Gastrocnemius medialis (tissue), 4 donors: ENCODE measurements around the gene KLHL4. TPM values are rescaled to one million over a fixed set of nuclear protein-coding genes. Genes with fewer than 3 reads are reported as not detected.
"Not testable (repeated sequence)": the region's sequence is repeated elsewhere in the genome, so short reads cannot be mapped to it uniquely, and the experiment has no call there.

ENCODE experiments used
- ATAC-seq, 2 donors: fragments of 150-250 bp; one replicate each; pipeline ENCODE4 v1.9.1; 2016
- DNase-seq, 2 donors: peaks; one replicate each; pipeline ENCODE4 v3.0.0-alpha.2; 2019
- H3K27ac ChIP-seq, 4 donors: fragments of 200-600 bp; sonication (generic); 1 replicate in 1 of 4; 2 replicates in 3 of 4; pipeline ENCODE4 v1.5.1; 2016 to 2018; ENCODE audit warnings: mild to moderate bottlenecking in 2 of 4, moderate library complexity in 1 of 4
- H3K27me3 ChIP-seq, 3 donors: fragments of 200-600 bp; sonication (generic) in 2 of 3; 1 replicate in 1 of 3; 2 replicates in 2 of 3; pipeline versions ENCODE4 v1.5.1 to v1.6.0; 2016 to 2019; ENCODE audit warnings: mild to moderate bottlenecking in 1 of 3, moderate library complexity in 1 of 3
- H3K36me3 ChIP-seq, 2 donors: fragments of 200-600 bp; sonication (generic) in 1 of 2; one replicate each; pipeline ENCODE4 v1.5.1; 2017 to 2018
- H3K4me1 ChIP-seq, 2 donors: fragments of 200-600 bp; sonication (generic) in 1 of 2; one replicate each; pipeline ENCODE4 v1.5.1; 2016 to 2017; ENCODE audit warnings: mild to moderate bottlenecking in 2 of 2
- H3K4me3 ChIP-seq, 4 donors: fragments of 200-600 bp; sonication (generic) in 3 of 4; 1 replicate in 1 of 4; 2 replicates in 3 of 4; pipeline ENCODE4 v1.5.1; 2016 to 2019; ENCODE audit warnings: mild to moderate bottlenecking in 2 of 4
- H3K9me3 ChIP-seq, 3 donors: fragments of 200-600 bp; sonication (generic) in 2 of 3; 1 replicate in 1 of 3; 2 replicates in 2 of 3; pipeline ENCODE4 v1.5.1; 2016 to 2019
- POLR2A ChIP-seq, 2 donors: fragments of 450-650 bp; IDR thresholded peaks; one replicate each; pipeline ENCODE4 v1.6.1; 2017; ENCODE audit warnings: antibody characterized with exemption in 2 of 2, mild to moderate bottlenecking in 2 of 2, moderate library complexity in 2 of 2
- in situ Hi-C, 4 donors: fragments of 200-750 bp; cut with MboI; loops; one replicate each; pipeline versions ENCODE4 v1.15.0 to v1.8.0; 2017; ENCODE audit warnings: low sequenced_read_pairs in 4 of 4
- intact Hi-C: fragments of 100-400 bp; cut with DNase I; formaldehyde crosslinking; loops from one replicate; pipeline ENCODE4 v1.15.1; 2023; ENCODE audit warnings: low total_unique reads
- total RNA-seq, 4 donors: library from RNA; depleted of rRNA; stranded (reverse); fragments of >200 nt; gene quantifications; one replicate each; pipeline versions ENCODE4 v1.1.0 to v1.2.3, GENCODE V29; 2016
- TF ChIP-seq, protein P1 (sequence below), 5 experiments: fragments of 450-650 bp in 3 of 5; fragments of 200-600 bp in 2 of 5; sonication (generic) in 2 of 5; IDR thresholded peaks in 4 of 5; conservative IDR thresholded peaks in 1 of 5; 1 replicate in 4 of 5; 2 replicates in 1 of 5; pipeline ENCODE4 v1.5.1; 2016 to 2019; ENCODE audit warnings: antibody characterized with exemption in 5 of 5, mild to moderate bottlenecking in 3 of 5, moderate library complexity in 3 of 5

The KLHL4 gene
- total RNA-seq, 4 donors from 2014 or later, result 0.05 to 0.25 (median 0.14) TPM

- no peaks in the 10 kb centered on the region for H3K36me3 ChIP-seq
- ATAC-seq (no peak), DNase-seq (no peak)
- no peaks in the 10 kb centered on the region for H3K4me1 ChIP-seq
- no peaks in the 10 kb centered on the region for H3K27me3 ChIP-seq
- TF ChIP-seq POLR2A (IDR thresholded peaks at IDR 0.05), result no peak
- TF ChIP-seq, protein P1, sequence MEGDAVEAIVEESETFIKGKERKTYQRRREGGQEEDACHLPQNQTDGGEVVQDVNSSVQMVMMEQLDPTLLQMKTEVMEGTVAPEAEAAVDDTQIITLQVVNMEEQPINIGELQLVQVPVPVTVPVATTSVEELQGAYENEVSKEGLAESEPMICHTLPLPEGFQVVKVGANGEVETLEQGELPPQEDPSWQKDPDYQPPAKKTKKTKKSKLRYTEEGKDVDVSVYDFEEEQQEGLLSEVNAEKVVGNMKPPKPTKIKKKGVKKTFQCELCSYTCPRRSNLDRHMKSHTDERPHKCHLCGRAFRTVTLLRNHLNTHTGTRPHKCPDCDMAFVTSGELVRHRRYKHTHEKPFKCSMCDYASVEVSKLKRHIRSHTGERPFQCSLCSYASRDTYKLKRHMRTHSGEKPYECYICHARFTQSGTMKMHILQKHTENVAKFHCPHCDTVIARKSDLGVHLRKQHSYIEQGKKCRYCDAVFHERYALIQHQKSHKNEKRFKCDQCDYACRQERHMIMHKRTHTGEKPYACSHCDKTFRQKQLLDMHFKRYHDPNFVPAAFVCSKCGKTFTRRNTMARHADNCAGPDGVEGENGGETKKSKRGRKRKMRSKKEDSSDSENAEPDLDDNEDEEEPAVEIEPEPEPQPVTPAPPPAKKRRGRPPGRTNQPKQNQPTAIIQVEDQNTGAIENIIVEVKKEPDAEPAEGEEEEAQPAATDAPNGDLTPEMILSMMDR (IDR thresholded peaks at IDR 0.05 in 4 of 5, conservative IDR thresholded peaks at IDR 0.05 in 1 of 5), result no peak
- no peak overlapping the region for H3K27ac ChIP-seq
- in situ Hi-C loops (no loop called here), intact Hi-C loops (no loop called here)
- no peaks in the 10 kb centered on the region for H3K9me3 ChIP-seq
- no peak overlapping the region for H3K4me3 ChIP-seq
These were observed 179.8 kb downstream of the KLHL4 start for GRCh38 chrX:87697409-87697808.

DNA sequence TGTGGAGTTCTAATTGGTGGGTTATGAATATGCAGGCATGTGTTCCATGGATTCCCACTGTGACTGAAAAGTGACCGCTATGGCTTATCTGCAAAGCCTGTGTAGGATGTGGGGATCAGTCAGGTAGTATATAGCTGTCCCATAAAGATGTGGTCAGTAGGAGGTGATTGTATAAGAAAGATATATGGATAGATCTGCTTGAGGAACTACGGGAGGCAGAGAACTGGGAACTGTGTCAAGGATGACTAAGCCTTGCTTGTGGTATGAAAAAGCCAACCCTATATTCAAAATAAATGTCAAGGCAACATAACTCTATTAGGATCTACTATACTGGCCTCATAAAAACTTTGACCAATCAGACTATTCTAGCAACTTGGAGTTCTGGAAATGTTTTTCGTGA is 185.2 kb downstream of the KLHL4 start:
- in situ Hi-C loops, result no loop called here
- ATAC-seq, result no peak

GRCh38 chrX:87703469-87703868 is 185.9 kb downstream of the KLHL4 start:
- H3K27ac ChIP-seq, intact Hi-C loops, H3K4me3 ChIP-seq, H3K9me3 ChIP-seq, H3K36me3 ChIP-seq, H3K27me3 ChIP-seq, DNase-seq, H3K4me1 ChIP-seq, in situ Hi-C loops, ATAC-seq: not testable (repeated sequence)

More for the DNA sequence above, 185.2 kb downstream of the KLHL4 start:
- no peak for TF ChIP-seq POLR2A (IDR thresholded peaks at IDR 0.05)
- TF ChIP-seq, protein P1 (IDR thresholded peaks at IDR 0.05 in 4 of 5, conservative IDR thresholded peaks at IDR 0.05 in 1 of 5), result no peak
- intact Hi-C loops, result no loop called here
- H3K36me3 ChIP-seq, result no peaks in the 10 kb centered on the region
- no peaks in the 10 kb centered on the region for H3K27me3 ChIP-seq
- H3K4me3 ChIP-seq, result no peak overlapping the region
- no peak for DNase-seq
- no peak overlapping the region for H3K27ac ChIP-seq
- no peaks in the 10 kb centered on the region for H3K9me3 ChIP-seq
- H3K4me1 ChIP-seq, result no peaks in the 10 kb centered on the region

DNA sequence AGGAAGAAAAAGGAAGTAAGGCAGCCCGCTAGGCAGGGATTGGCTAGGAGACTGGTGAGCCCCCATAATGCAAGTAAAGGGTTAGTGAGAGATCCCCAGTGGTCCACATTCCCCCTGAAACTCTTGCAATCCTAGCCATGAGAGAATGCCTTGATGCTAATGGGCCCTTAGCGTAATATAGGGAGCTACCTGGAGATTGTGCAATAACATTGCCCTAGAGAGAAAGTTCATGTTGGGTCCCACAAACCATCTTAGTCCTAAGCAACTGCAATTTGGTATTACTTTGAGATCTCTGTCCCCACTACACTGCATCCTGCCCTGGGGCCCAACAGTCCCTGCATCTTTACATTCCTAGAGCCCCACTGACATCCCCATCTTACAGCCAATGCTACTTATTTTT is 188.5 kb downstream of the KLHL4 start:
- no peak overlapping the region for H3K27ac ChIP-seq
- TF ChIP-seq POLR2A (IDR thresholded peaks at IDR 0.05), result no peak
- TF ChIP-seq, protein P1 (IDR thresholded peaks at IDR 0.05 in 4 of 5, conservative IDR thresholded peaks at IDR 0.05 in 1 of 5), result no peak
- H3K36me3 ChIP-seq, result no peaks in the 10 kb centered on the region
- no peak for DNase-seq
- intact Hi-C loops, result no loop called here
- H3K4me3 ChIP-seq, result no peak overlapping the region
- no peaks in the 10 kb centered on the region for H3K4me1 ChIP-seq
- in situ Hi-C loops, result no loop called here
- ATAC-seq, result no peak
- H3K27me3 ChIP-seq, result no peaks in the 10 kb centered on the region
- no peaks in the 10 kb centered on the region for H3K9me3 ChIP-seq

- ATAC-seq, result no peak
- intact Hi-C loops (no loop called here), in situ Hi-C loops (no loop called here)
These were observed 193.0 kb downstream of the KLHL4 start for GRCh38 chrX:87710580-87710979.

More at GRCh38 chrX:87710580-87710979, 193.0 kb downstream of the KLHL4 start:
- TF ChIP-seq, protein P1 (IDR thresholded peaks at IDR 0.05 in 4 of 5, conservative IDR thresholded peaks at IDR 0.05 in 1 of 5), result no peak
- TF ChIP-seq POLR2A (IDR thresholded peaks at IDR 0.05), result no peak
- no peaks in the 10 kb centered on the region for H3K4me1 ChIP-seq
- no peak overlapping the region for H3K27ac ChIP-seq
- no peak overlapping the region for H3K4me3 ChIP-seq
- no peak for DNase-seq
- no peaks in the 10 kb centered on the region for H3K36me3 ChIP-seq
- H3K27me3 ChIP-seq, result no peaks in the 10 kb centered on the region
- peaks cover 0 to 3% (median 0%) of the 10 kb centered on the region in 3 donors for H3K9me3 ChIP-seq
